Astrocyte (in vitro differentiated cells and primary cell): Measurements from ENCODE around the gene LAMP1. TPM values are rescaled to one million over a fixed set of nuclear protein-coding genes. Genes with fewer than 3 reads are reported as not detected.

Source experiments
- DNase-seq: peaks from one replicate; pipeline ENCODE4 v3.0.0-alpha.2; 2010; ENCODE audit warnings: low read depth
- FAIRE-seq: peaks from 2 replicates; lab custom pipeline; 2011; peaks lifted over from hg19 to GRCh38; lab: Jason Lieb, UNC
- H2AFZ ChIP-seq: 2 replicates; pipeline ENCODE4 v1.6.0; 2012; ENCODE audit warnings: low read depth, low read length, inconsistent platforms
- H3K27ac ChIP-seq: 2 replicates; pipeline ENCODE4 v1.5.1; 2011; ENCODE audit warnings: low read depth, low read length, inconsistent platforms
- H3K27me3 ChIP-seq: 2 replicates; pipeline ENCODE4 v1.6.0; 2011; ENCODE audit warnings: low read length, inconsistent platforms; ENCODE audit not compliant: insufficient read depth
- H3K36me3 ChIP-seq: 2 replicates; pipeline ENCODE4 v1.5.1; 2011; ENCODE audit warnings: low read length, inconsistent platforms; ENCODE audit not compliant: insufficient read depth
- H3K4me1 ChIP-seq: 2 replicates; pipeline ENCODE4 v1.5.1; 2011; ENCODE audit warnings: low read length, inconsistent platforms; ENCODE audit not compliant: insufficient read depth
- H3K4me2 ChIP-seq: 2 replicates; pipeline ENCODE4 v1.6.0; 2012; ENCODE audit warnings: low read length, inconsistent platforms
- H3K4me3 ChIP-seq: 2 replicates; pipeline ENCODE4 v1.5.1; 2011; ENCODE audit warnings: low read depth, mild to moderate bottlenecking, low read length, inconsistent platforms; ENCODE audit not compliant: insufficient read depth
- H3K79me2 ChIP-seq: 2 replicates; pipeline ENCODE4 v1.6.0; 2012; ENCODE audit warnings: mild to moderate bottlenecking, low read length, inconsistent platforms; ENCODE audit not compliant: insufficient read depth
- H3K9ac ChIP-seq: 2 replicates; pipeline ENCODE4 v1.6.0; 2012; ENCODE audit warnings: mild to moderate bottlenecking, low read length, inconsistent platforms
- H3K9me3 ChIP-seq: 2 replicates; pipeline ENCODE4 v1.5.1; 2012; ENCODE audit warnings: low read depth, mild to moderate bottlenecking, low read length, inconsistent platforms; ENCODE audit not compliant: insufficient read depth
- H4K20me1 ChIP-seq: 2 replicates; pipeline ENCODE4 v1.6.0; 2012; ENCODE audit warnings: low read length, inconsistent platforms; ENCODE audit not compliant: insufficient read depth
- H3K27ac Mint-ChIP-seq: one replicate; pipeline ENCODE4 v1.8.0; 2021; ENCODE audit warnings: mild to moderate bottlenecking, mixed read lengths; ENCODE audit not compliant: unreplicated experiment
- H3K27me3 Mint-ChIP-seq: one replicate; pipeline ENCODE4 v1.8.0; 2021; ENCODE audit warnings: low read depth, mixed read lengths; ENCODE audit not compliant: unreplicated experiment
- H3K36me3 Mint-ChIP-seq: one replicate; pipeline ENCODE4 v1.8.0; 2021; ENCODE audit warnings: low read depth, mixed read lengths; ENCODE audit not compliant: unreplicated experiment
- H3K4me1 Mint-ChIP-seq: one replicate; pipeline ENCODE4 v1.8.0; 2021; ENCODE audit warnings: low read depth, mixed read lengths; ENCODE audit not compliant: unreplicated experiment
- H3K4me3 Mint-ChIP-seq: one replicate; pipeline ENCODE4 v1.8.0; 2021; ENCODE audit warnings: mild to moderate bottlenecking, moderate library complexity, mixed read lengths; ENCODE audit not compliant: unreplicated experiment
- H3K9me3 Mint-ChIP-seq: one replicate; pipeline ENCODE4 v1.8.0; 2021; ENCODE audit warnings: mild to moderate bottlenecking, mixed read lengths; ENCODE audit not compliant: unreplicated experiment
- CTCF ChIP-seq: IDR thresholded peaks from 2 replicates; pipeline ENCODE4 v1.5.1; 2011; ENCODE audit warnings: low read depth, mild to moderate bottlenecking, inconsistent platforms, low read length, moderate library complexity; ENCODE audit not compliant: insufficient read depth
- EZH2 ChIP-seq: IDR thresholded peaks from 2 replicates; pipeline ENCODE4 v1.6.1; 2012; ENCODE audit warnings: mild to moderate bottlenecking, low read length, inconsistent platforms; ENCODE audit not compliant: insufficient read depth
- total RNA-seq: library from RNA; stranded (reverse); gene quantifications from 2 replicates; pipeline ENCODE4 v1.2.1, GENCODE V29; 2021

The LAMP1 gene
- total RNA-seq, 1 donor from 2014 or later, result 313 TPM

- Histone ChIP-seq H4K20me1 (peaks cover 62% of the 10 kb centered on the region), H2AFZ (no peak overlapping the region), H3K27ac (no peak overlapping the region), H3K4me3 (no peak overlapping the region), H3K36me3 (peaks cover 28% of the 10 kb centered on the region), H3K9ac (no peak overlapping the region), H3K4me1 (no peaks in the 10 kb centered on the region), H3K9me3 (no peaks in the 10 kb centered on the region), H3K27me3 (no peaks in the 10 kb centered on the region), H3K4me2 (no peak overlapping the region), H3K79me2 (peaks cover 25% of the 10 kb centered on the region)
- FAIRE-seq, result no peak
- H3K36me3 Mint-ChIP-seq, result peaks cover 23% of the 10 kb centered on the region
- TF ChIP-seq EZH2 (no peak), CTCF (no peak)
- no peak overlapping the region for H3K27ac Mint-ChIP-seq
- H3K9me3 Mint-ChIP-seq, result no peaks in the 10 kb centered on the region
- H3K27me3 Mint-ChIP-seq, result no peaks in the 10 kb centered on the region
- peaks cover 4% of the 10 kb centered on the region for H3K4me1 Mint-ChIP-seq
- H3K4me3 Mint-ChIP-seq, result no peak overlapping the region
- DNase-seq, result no peak
These were observed 21.9 kb downstream of the LAMP1 start for GRCh38 chr13:113318956-113319355.

GRCh38 chr13:113319371-113319770 is 22.3 kb downstream of the LAMP1 start:
- DNase-seq, result no peak
- Mint-ChIP-seq H3K4me3 (no peak overlapping the region), H3K4me1 (peaks cover 4% of the 10 kb centered on the region), H3K27ac (no peak overlapping the region), H3K9me3 (no peaks in the 10 kb centered on the region), H3K27me3 (no peaks in the 10 kb centered on the region), H3K36me3 (peaks cover 27% of the 10 kb centered on the region)
- Histone ChIP-seq H3K9ac (no peak overlapping the region), H3K4me1 (no peaks in the 10 kb centered on the region), H3K9me3 (no peaks in the 10 kb centered on the region), H3K79me2 (peaks cover 25% of the 10 kb centered on the region), H3K36me3 (peaks cover 28% of the 10 kb centered on the region), H3K27ac (no peak overlapping the region), H3K4me2 (no peak overlapping the region), H3K27me3 (no peaks in the 10 kb centered on the region), H4K20me1 (peaks cover 62% of the 10 kb centered on the region), H2AFZ (no peak overlapping the region), H3K4me3 (no peak overlapping the region)
- TF ChIP-seq CTCF, result no peak
- no peak for FAIRE-seq

- H3K4me1 Mint-ChIP-seq, result peaks cover 4% of the 10 kb centered on the region
- Histone ChIP-seq H3K36me3 (peaks cover 28% of the 10 kb centered on the region), H3K4me2 (no peak overlapping the region), H3K4me1 (no peaks in the 10 kb centered on the region), H2AFZ (no peak overlapping the region), H3K27ac (no peak overlapping the region), H3K79me2 (peaks cover 19% of the 10 kb centered on the region), H4K20me1 (peaks cover 59% of the 10 kb centered on the region), H3K4me3 (no peak overlapping the region), H3K27me3 (no peaks in the 10 kb centered on the region), H3K9me3 (no peaks in the 10 kb centered on the region), H3K9ac (no peak overlapping the region)
- no peak overlapping the region for H3K4me3 Mint-ChIP-seq
- peaks cover 30% of the 10 kb centered on the region for H3K36me3 Mint-ChIP-seq
- FAIRE-seq (no peak), DNase-seq (no peak)
- no peak for TF ChIP-seq CTCF
- no peak for TF ChIP-seq EZH2
- H3K27ac Mint-ChIP-seq, result no peak overlapping the region
- no peaks in the 10 kb centered on the region for H3K9me3 Mint-ChIP-seq
- H3K27me3 Mint-ChIP-seq, result no peaks in the 10 kb centered on the region
These were observed 23.3 kb downstream of the LAMP1 start for GRCh38 chr13:113320226-113320875.
